Left ventricle myocardium inferior (tissue), 1 donor: ENCODE results near the gene CTXND1. TPM values are rescaled to one million over a fixed set of nuclear protein-coding genes. Genes with fewer than 3 reads are reported as not detected.
A peak's percentile ranks its signal among the peaks of the same experiment; 100 is the strongest.

Experiments
- DNase-seq: peaks from one replicate; pipeline ENCODE4 v3.0.0-alpha.2; 2020
- H3K27ac ChIP-seq: fragments of 200-600 bp; replicated peaks from 2 replicates; pipeline ENCODE4 v1.8.0; 2021
- H3K27me3 ChIP-seq: fragments of 200-600 bp; 2 replicates; pipeline ENCODE4 v1.8.0; 2021; ENCODE audit warnings: low read depth
- H3K36me3 ChIP-seq: fragments of 200-600 bp; 2 replicates; pipeline ENCODE4 v1.8.0; 2021
- H3K4me1 ChIP-seq: fragments of 200-600 bp; 2 replicates; pipeline ENCODE4 v1.8.0; 2021
- H3K4me3 ChIP-seq: fragments of 200-600 bp; 2 replicates; pipeline ENCODE4 v1.8.0; 2021; ENCODE audit warnings: mild to moderate bottlenecking, moderate library complexity
- H3K9me3 ChIP-seq: fragments of 200-600 bp; replicated peaks from 2 replicates; pipeline ENCODE4 v1.8.0; 2021
- CTCF ChIP-seq: fragments of 200-600 bp; IDR thresholded peaks from 2 replicates; pipeline ENCODE4 v1.8.0; 2021; ENCODE audit warnings: antibody characterized with exemption, mild to moderate bottlenecking, borderline replicate concordance
- intact Hi-C: fragments of 100-400 bp; cut with micrococcal nuclease; formaldehyde crosslinking; loops from one replicate; pipeline ENCODE4 v1.11.0; 2022
- total RNA-seq: library from RNA; stranded (reverse); fragmentation: NEBNext Ultra II Directional; extraction: Animal tissue kit (Norgen Biotek cat#: 25700); gene quantifications from one replicate; pipeline ENCODE4 v1.2.1, GENCODE V29; 2021
- donor health status: DM: no; HTN: yes; CAD: no; lungs with severe emphysema.

CTXND1 gene
- total RNA-seq, 1 donor from 2014 or later: 2.1 TPM

GRCh38 chr15:80155001-80155377 is 97.0 kb downstream of the CTXND1 start:
- H3K27me3 ChIP-seq: no peaks in the 10 kb centered on the region
- H3K27ac ChIP-seq: no peak overlapping the region
- no peak for DNase-seq
- H3K9me3 ChIP-seq: no peaks in the 10 kb centered on the region
- no peak for TF ChIP-seq CTCF
- H3K4me1 ChIP-seq: peaks cover 31% of the 10 kb centered on the region
- intact Hi-C loops: no loop called here
- H3K36me3 ChIP-seq: peaks cover 5% of the 10 kb centered on the region
- no peak overlapping the region for H3K4me3 ChIP-seq

- no peak overlapping the region for H3K27ac ChIP-seq
- TF ChIP-seq CTCF: no peak
- intact Hi-C loops: no loop called here
These were observed 97.7 kb downstream of the CTXND1 start for GRCh38 chr15:80154336-80154735.

GRCh38 chr15:80153900-80154299 is 98.1 kb downstream of the CTXND1 start:
- H3K27me3 ChIP-seq: no peaks in the 10 kb centered on the region
- no peak for TF ChIP-seq CTCF
- H3K9me3 ChIP-seq: no peaks in the 10 kb centered on the region
- peak overlapping the region; percentile 79 for H3K4me3 ChIP-seq
- no peak overlapping the region for H3K27ac ChIP-seq
- no peak for DNase-seq
- intact Hi-C loops: no loop called here
- peaks cover 31% of the 10 kb centered on the region for H3K4me1 ChIP-seq
- H3K36me3 ChIP-seq: peaks cover 5% of the 10 kb centered on the region

More at GRCh38 chr15:80154336-80154735, 97.7 kb downstream of the CTXND1 start:
- Histone ChIP-seq H3K9me3 (no peaks in the 10 kb centered on the region), H3K36me3 (peaks cover 5% of the 10 kb centered on the region), H3K27me3 (no peaks in the 10 kb centered on the region), H3K4me3 (no peak overlapping the region), H3K4me1 (peaks cover 31% of the 10 kb centered on the region)
- no peak for DNase-seq

GRCh38 chr15:80152896-80153876 is 98.8 kb downstream of the CTXND1 start, which contains the start of gene FAH:
FAH (plus strand) TSS chr15:80152999; CDS start chr15:80153055, 56 bp downstream.
- intact Hi-C loops: no loop called here
- no peak for TF ChIP-seq CTCF
- Histone ChIP-seq H3K4me1 (peaks cover 31% of the 10 kb centered on the region), H3K9me3 (no peaks in the 10 kb centered on the region), H3K4me3 (peak within 1 kb of the TSS; percentile 79), H3K27me3 (no peaks in the 10 kb centered on the region), H3K27ac (peak within 1 kb of the TSS; percentile 78), H3K36me3 (peaks cover 1% of the 10 kb centered on the region)
- no peak for DNase-seq

GRCh38 chr15:80152180-80152895 is 99.7 kb downstream of the CTXND1 start:
- no peaks in the 10 kb centered on the region for H3K9me3 ChIP-seq
- peak; percentile 97 for DNase-seq
- intact Hi-C loops: no loop called here
- H3K4me1 ChIP-seq: peaks cover 31% of the 10 kb centered on the region
- H3K27ac ChIP-seq: peak overlapping the region; percentile 78
- H3K36me3 ChIP-seq: no peaks in the 10 kb centered on the region
- H3K27me3 ChIP-seq: no peaks in the 10 kb centered on the region
- peak overlapping the region; percentile 79 for H3K4me3 ChIP-seq
- no peak for TF ChIP-seq CTCF
